Measurements from ENCODE around the gene ZNF343. TPM values are rescaled to one million over a fixed set of nuclear protein-coding genes. Genes with fewer than 3 reads are reported as not detected.

The ZNF343 gene
- total and polyA plus RNA-seq, 2 donors (not counting 1 experiment from before 2014, with no cell fraction given): 11.6 to 23.4 TPM

DNA sequence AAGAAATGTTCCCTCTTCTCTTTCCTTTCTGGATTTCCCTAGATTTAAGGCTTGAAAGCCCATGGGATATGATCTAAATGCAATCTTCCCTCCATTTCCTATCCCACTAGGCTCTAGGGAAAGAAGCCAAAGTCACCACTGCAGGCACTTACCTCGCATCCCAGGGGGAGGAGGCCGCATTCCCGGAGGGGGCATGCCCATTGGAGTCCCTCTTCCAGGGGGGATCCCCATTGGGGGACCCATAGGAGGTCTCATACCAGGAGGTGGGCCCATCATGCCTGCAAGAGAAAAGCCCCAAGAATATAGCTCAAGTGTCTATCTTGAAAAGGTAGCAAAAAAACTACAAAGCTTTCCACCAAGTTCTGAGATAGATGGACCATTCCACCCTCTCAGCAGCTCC, 46.2 kb downstream of the ZNF343 start:
- DNase-seq (no peak), ATAC-seq (ENCODE audit: low read depth) (no peak)
- no peaks in the 10 kb centered on the region for H3K27me3 ChIP-seq (replicated peaks in 1 of 4; ENCODE audit: control extremely low read depth in 1 of 4, control insufficient read depth in 3 of 4, insufficient read depth in 4 of 4, low read length in 3 of 4)
- no peak overlapping the region for H3K4me2 ChIP-seq (replicated peaks; ENCODE audit: low read depth, low read length, poor library complexity, severe bottlenecking)
- no peak overlapping the region for H3K27ac ChIP-seq (ENCODE audit: low read length in 2 of 2)
- H3K4me3 ChIP-seq (ENCODE audit: control extremely low read depth in 1 of 5, extremely low read depth in 1 of 5, insufficient read depth in 1 of 5, low read depth in 2 of 5, low read length in 4 of 5): no peak overlapping the region
- TF ChIP-seq EZH2 (IDR thresholded peaks at IDR 0.05; ENCODE audit: borderline replicate concordance, insufficient read depth, low read depth, low read length, poor library complexity, severe bottlenecking): no peak
- TF ChIP-seq, protein P1, sequence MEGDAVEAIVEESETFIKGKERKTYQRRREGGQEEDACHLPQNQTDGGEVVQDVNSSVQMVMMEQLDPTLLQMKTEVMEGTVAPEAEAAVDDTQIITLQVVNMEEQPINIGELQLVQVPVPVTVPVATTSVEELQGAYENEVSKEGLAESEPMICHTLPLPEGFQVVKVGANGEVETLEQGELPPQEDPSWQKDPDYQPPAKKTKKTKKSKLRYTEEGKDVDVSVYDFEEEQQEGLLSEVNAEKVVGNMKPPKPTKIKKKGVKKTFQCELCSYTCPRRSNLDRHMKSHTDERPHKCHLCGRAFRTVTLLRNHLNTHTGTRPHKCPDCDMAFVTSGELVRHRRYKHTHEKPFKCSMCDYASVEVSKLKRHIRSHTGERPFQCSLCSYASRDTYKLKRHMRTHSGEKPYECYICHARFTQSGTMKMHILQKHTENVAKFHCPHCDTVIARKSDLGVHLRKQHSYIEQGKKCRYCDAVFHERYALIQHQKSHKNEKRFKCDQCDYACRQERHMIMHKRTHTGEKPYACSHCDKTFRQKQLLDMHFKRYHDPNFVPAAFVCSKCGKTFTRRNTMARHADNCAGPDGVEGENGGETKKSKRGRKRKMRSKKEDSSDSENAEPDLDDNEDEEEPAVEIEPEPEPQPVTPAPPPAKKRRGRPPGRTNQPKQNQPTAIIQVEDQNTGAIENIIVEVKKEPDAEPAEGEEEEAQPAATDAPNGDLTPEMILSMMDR (IDR thresholded peaks at IDR 0.05): no peak
- 100% methylated on average over 3 of the region's 3 CpGs for WGBS (ENCODE audit: insufficient coverage)
- H3K27ac Mint-ChIP-seq: no peak overlapping the region
- ChIA-PET CTCF (interaction anchor here (0.7 kb wide), 1 partner anchor 11 kb away, joined by 3 read pairs; no protein-coding TSS in a partner anchor), POLR2A (no interaction called here)
- no peaks in the 10 kb centered on the region for H3K9me3 ChIP-seq (ENCODE audit: control extremely low read depth in 1 of 3, control insufficient read depth in 2 of 3, insufficient read depth in 1 of 3, low read length in 2 of 3)
- no peaks in the 10 kb centered on the region for H3K4me1 ChIP-seq (ENCODE audit: control insufficient read depth in 2 of 2, insufficient read depth in 2 of 2, low read length in 2 of 2)
- H4K20me1 ChIP-seq (ENCODE audit: control insufficient read depth, insufficient read depth, low read length, poor library complexity, severe bottlenecking): peaks cover 61% of the 10 kb centered on the region
- H3K36me3 ChIP-seq (replicated peaks in 1 of 2; ENCODE audit: control extremely low read depth in 1 of 2, control insufficient read depth in 1 of 2, extremely low read depth in 1 of 2, insufficient read depth in 2 of 2, low read length in 1 of 2): peaks cover 10 to 80% of the 10 kb centered on the region in 2 experiments
- peaks cover 8% of the 10 kb centered on the region for H3K4me1 Mint-ChIP-seq
- H3K4me3 Mint-ChIP-seq: no peak overlapping the region
- intact Hi-C loops (cut with micrococcal nuclease): no loop called here
- H3K79me2 ChIP-seq (ENCODE audit: control insufficient read depth, insufficient read depth, low read length): peaks cover 6% of the 10 kb centered on the region
- no peaks in the 10 kb centered on the region for H3K9me3 Mint-ChIP-seq (ENCODE audit: insufficient read depth)
- no peak overlapping the region for H3K9ac ChIP-seq (ENCODE audit: low read length)
- H3K27me3 Mint-ChIP-seq: no peaks in the 10 kb centered on the region
- H2AFZ ChIP-seq (ENCODE audit: insufficient read depth, low read depth, low read length, poor library complexity, severe bottlenecking): no peak overlapping the region

GRCh38 chr20:2460752-2461424, 47.8 kb downstream of the ZNF343 start:
- TF ChIP-seq, protein P1 (IDR thresholded peaks at IDR 0.05): no peak
- no peak for TF ChIP-seq EZH2 (IDR thresholded peaks at IDR 0.05; ENCODE audit: borderline replicate concordance, insufficient read depth, low read depth, low read length, poor library complexity, severe bottlenecking)
- intact Hi-C loops (cut with micrococcal nuclease): no loop called here
- no peak for ATAC-seq (ENCODE audit: low read depth)

More at GRCh38 chr20:2460752-2461424, 47.8 kb downstream of the ZNF343 start:
- H3K27me3 ChIP-seq (replicated peaks in 1 of 4; ENCODE audit: control extremely low read depth in 1 of 4, control insufficient read depth in 3 of 4, insufficient read depth in 4 of 4, low read length in 3 of 4): no peaks in the 10 kb centered on the region
- peaks cover 10 to 67% of the 10 kb centered on the region in 2 experiments for H3K36me3 ChIP-seq (replicated peaks in 1 of 2; ENCODE audit: control extremely low read depth in 1 of 2, control insufficient read depth in 1 of 2, extremely low read depth in 1 of 2, insufficient read depth in 2 of 2, low read length in 1 of 2)
- peaks cover 4% of the 10 kb centered on the region for H3K4me1 Mint-ChIP-seq
- no peak overlapping the region for H3K27ac ChIP-seq (ENCODE audit: low read length in 2 of 2)
- no peak overlapping the region for H3K27ac Mint-ChIP-seq
- DNase-seq: no peak
- no peaks in the 10 kb centered on the region for H3K79me2 ChIP-seq (ENCODE audit: control insufficient read depth, insufficient read depth, low read length)
- H3K4me1 ChIP-seq (ENCODE audit: control insufficient read depth in 2 of 2, insufficient read depth in 2 of 2, low read length in 2 of 2): no peaks in the 10 kb centered on the region
- no peak overlapping the region for H2AFZ ChIP-seq (ENCODE audit: insufficient read depth, low read depth, low read length, poor library complexity, severe bottlenecking)
- H3K4me3 ChIP-seq (ENCODE audit: control extremely low read depth in 1 of 5, extremely low read depth in 1 of 5, insufficient read depth in 1 of 5, low read depth in 2 of 5, low read length in 4 of 5): no peak overlapping the region
- H3K9me3 Mint-ChIP-seq (ENCODE audit: insufficient read depth): no peaks in the 10 kb centered on the region
- H3K4me2 ChIP-seq (replicated peaks; ENCODE audit: low read depth, low read length, poor library complexity, severe bottlenecking): no peak overlapping the region
- no peak overlapping the region for H3K9ac ChIP-seq (ENCODE audit: low read length)
- ChIA-PET POLR2A (interaction anchor here (1.3 kb wide), 1 partner anchor 9 kb away, joined by 3 read pairs; no protein-coding TSS in a partner anchor), CTCF (interaction anchor here (1.0 to 2.2 kb wide), 4 partner anchors 9 to 697 kb away, joined by 3 to 9 read pairs (median 4); no protein-coding TSS in a partner anchor)
- no peaks in the 10 kb centered on the region for H3K9me3 ChIP-seq (ENCODE audit: control extremely low read depth in 1 of 3, control insufficient read depth in 2 of 3, insufficient read depth in 1 of 3, low read length in 2 of 3)
- peaks cover 45% of the 10 kb centered on the region for H4K20me1 ChIP-seq (ENCODE audit: control insufficient read depth, insufficient read depth, low read length, poor library complexity, severe bottlenecking)
- no CpG with 5 or more reads among the region's 4 CpGs for WGBS (ENCODE audit: insufficient coverage)
- H3K27me3 Mint-ChIP-seq: no peaks in the 10 kb centered on the region
- H3K4me3 Mint-ChIP-seq: no peak overlapping the region
